HepG2 (cell line): ENCODE data around the gene RAB22A.

Experiments used
- POLR2G ChIP-seq: fragments of 200-400 bp; formaldehyde crosslinking; IDR thresholded peaks from 2 replicates; pipeline ENCODE4 v1.6.1; 2018; ENCODE audit warnings: mild to moderate bottlenecking, low read depth, low read length, moderate library complexity
- REST ChIP-seq, 2 experiments: IDR thresholded peaks; 2 replicates each; pipeline ENCODE4 v1.6.1; 2011 to 2012; ENCODE audit warnings: low read length in 2 of 2, borderline replicate concordance in 1 of 2, low read depth in 1 of 2, mild to moderate bottlenecking in 1 of 2, moderate library complexity in 1 of 2

GRCh38 chr20:58362970-58363369 is 53.5 kb downstream of the RAB22A start:
- TF ChIP-seq REST (IDR thresholded peaks at IDR 0.05; ENCODE audit: borderline replicate concordance in 1 of 2, low read depth in 1 of 2, low read length in 2 of 2) (no peak), POLR2G (no peak)
